ENCODE results near the gene AOAH.

DNA sequence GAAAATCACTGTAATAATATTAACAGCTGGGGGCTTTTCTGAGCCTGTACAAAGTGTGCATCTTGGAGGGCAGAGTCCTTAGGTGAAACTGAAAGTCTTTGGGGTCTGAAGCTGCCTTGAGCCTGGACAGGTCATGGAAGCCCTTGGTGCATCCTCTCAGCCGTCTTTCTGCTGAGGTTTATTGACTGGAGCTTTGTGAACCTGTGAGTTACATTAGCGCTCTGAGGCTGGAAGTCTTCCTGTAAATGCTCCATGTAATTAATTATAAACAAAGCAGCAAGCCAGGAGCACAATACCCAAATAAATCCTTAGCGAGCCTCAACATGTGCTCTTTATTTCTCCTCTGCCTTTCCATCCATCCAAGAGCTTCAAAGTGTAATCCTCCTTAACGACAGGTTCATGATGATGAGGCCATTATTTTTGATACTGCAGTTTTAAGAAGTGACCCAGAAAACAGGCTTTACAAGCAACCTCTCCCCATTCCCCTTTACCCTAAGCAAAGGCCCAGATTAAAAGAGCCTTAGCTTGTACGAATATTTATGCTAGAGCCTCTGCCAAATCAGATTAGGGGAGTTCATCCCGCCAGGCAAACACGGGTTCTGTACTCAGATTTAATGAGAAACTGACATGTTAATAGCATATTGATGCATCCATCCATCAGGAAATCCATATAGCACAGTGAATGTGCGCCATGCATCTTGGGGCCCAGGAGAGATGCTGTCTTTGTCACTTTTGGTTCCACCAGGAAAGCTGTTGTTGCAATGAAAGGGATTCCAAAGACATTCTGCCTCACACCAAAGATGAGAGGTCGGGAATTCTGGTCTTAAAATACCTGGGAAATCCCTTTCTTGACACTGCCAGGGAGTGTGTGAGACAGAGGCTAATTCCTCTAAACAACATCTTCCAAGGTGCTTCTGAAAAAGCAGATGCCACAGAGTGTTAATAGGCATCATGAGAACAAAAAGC is 216.5 kb downstream of the AOAH start:
- no peak for TF ChIP-seq CSDC2 (CRISPR knock-in tag; IDR thresholded peaks at IDR 0.05)
- TF ChIP-seq ISL1 (CRISPR knock-in tag; IDR thresholded peaks at IDR 0.05): no peak
- TF ChIP-seq ZNF565 (CRISPR knock-in tag; conservative IDR thresholded peaks at IDR 0.05; ENCODE audit: low read depth): no peak
- no peak for TF ChIP-seq TOX (CRISPR knock-in tag; IDR thresholded peaks at IDR 0.05; ENCODE audit: borderline replicate concordance)
- TF ChIP-seq ARNTL (CRISPR knock-in tag; IDR thresholded peaks at IDR 0.05; ENCODE audit: borderline replicate concordance, low read depth): no peak
- TF ChIP-seq RARB (CRISPR knock-in tag; IDR thresholded peaks at IDR 0.05): no peak
- TF ChIP-seq, protein P1, sequence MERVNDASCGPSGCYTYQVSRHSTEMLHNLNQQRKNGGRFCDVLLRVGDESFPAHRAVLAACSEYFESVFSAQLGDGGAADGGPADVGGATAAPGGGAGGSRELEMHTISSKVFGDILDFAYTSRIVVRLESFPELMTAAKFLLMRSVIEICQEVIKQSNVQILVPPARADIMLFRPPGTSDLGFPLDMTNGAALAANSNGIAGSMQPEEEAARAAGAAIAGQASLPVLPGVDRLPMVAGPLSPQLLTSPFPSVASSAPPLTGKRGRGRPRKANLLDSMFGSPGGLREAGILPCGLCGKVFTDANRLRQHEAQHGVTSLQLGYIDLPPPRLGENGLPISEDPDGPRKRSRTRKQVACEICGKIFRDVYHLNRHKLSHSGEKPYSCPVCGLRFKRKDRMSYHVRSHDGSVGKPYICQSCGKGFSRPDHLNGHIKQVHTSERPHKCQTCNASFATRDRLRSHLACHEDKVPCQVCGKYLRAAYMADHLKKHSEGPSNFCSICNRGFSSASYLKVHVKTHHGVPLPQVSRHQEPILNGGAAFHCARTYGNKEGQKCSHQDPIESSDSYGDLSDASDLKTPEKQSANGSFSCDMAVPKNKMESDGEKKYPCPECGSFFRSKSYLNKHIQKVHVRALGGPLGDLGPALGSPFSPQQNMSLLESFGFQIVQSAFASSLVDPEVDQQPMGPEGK (CRISPR knock-in tag; IDR thresholded peaks at IDR 0.05; ENCODE audit: borderline replicate concordance): no peak
- 0 out of 2 replicates have a peak, but pooled peaks have one; percentile 33 for TF ChIP-seq TCF4 (CRISPR knock-in tag; IDR thresholded peaks at IDR 0.05; ENCODE audit: borderline replicate concordance)
- TF ChIP-seq ZC3H10 (CRISPR knock-in tag; IDR thresholded peaks at IDR 0.05): no peak
- no peak for TF ChIP-seq ZFP30 (CRISPR knock-in tag; IDR thresholded peaks at IDR 0.05)
- no peak for TF ChIP-seq BACH2 (CRISPR knock-in tag; IDR thresholded peaks at IDR 0.05; ENCODE audit: borderline replicate concordance)
- TF ChIP-seq ZFP3 (CRISPR knock-in tag; IDR thresholded peaks at IDR 0.05): no peak

All from SK-N-SH treated with all-trans-retinoic acid at 6 μM for 48 hours (cell line).